Panc1 (cell line): Measurements from ENCODE around the gene SPINK13. TPM values are rescaled to one million over a fixed set of nuclear protein-coding genes. Genes with fewer than 3 reads are reported as not detected.

Experiments
- ATAC-seq: fragments of 200-7000 bp; cut with Tn5 transposase; 2 replicates; pipeline ENCODE4 v1.9.1; 2020; ENCODE audit warnings: mild to moderate bottlenecking, moderate library complexity
- BruUV-seq: library from RNA; stranded (reverse); fragments of 400-500 nt; replicated peaks from 2 replicates; lab custom pipeline; 2021; lab: Mats Ljungman, UMichigan
- CTCF ChIA-PET: fragments of 300-600 bp; sonication (Branson Sonifier 250); formaldehyde crosslinking; loops from one replicate; lab custom pipeline; 2022; ENCODE audit warnings: antibody characterized with exemption; lab: Charles Lee
- POLR2A ChIA-PET: fragments of 300-600 bp; sonication (Branson Sonifier 250); formaldehyde crosslinking; loops from one replicate; lab custom pipeline; 2022; ENCODE audit warnings: antibody characterized with exemption; lab: Charles Lee
- DNase-seq: peaks from one replicate; pipeline ENCODE4 v3.0.0-alpha.2; 2010; ENCODE audit warnings: low read depth, low spot score
- H3K27ac ChIP-seq: 2 replicates; pipeline ENCODE4 v1.5.1; 2011; ENCODE audit warnings: mild to moderate bottlenecking, low read length, inconsistent platforms
- H3K27me3 ChIP-seq: fragments of 200-500 bp; sonication (Bioruptor generic); 2 replicates; pipeline ENCODE4 v1.6.0; 2014; ENCODE audit warnings: low read length, inconsistent platforms; ENCODE audit not compliant: control insufficient read depth, insufficient read depth
- H3K36me3 ChIP-seq: fragments of 200-500 bp; sonication (Bioruptor generic); 2 replicates; pipeline ENCODE4 v1.5.1; 2014; ENCODE audit warnings: inconsistent platforms, mild to moderate bottlenecking, low read length, moderate library complexity; ENCODE audit not compliant: control insufficient read depth, insufficient read depth
- H3K4me1 ChIP-seq: 2 replicates; pipeline ENCODE4 v1.5.1; 2011; ENCODE audit warnings: inconsistent platforms, mild to moderate bottlenecking, low read length, moderate library complexity; ENCODE audit not compliant: control insufficient read depth, insufficient read depth
- H3K4me3 ChIP-seq, 2 experiments: 2 replicates each; pipeline ENCODE4 v1.5.1; 2011 to 2012; ENCODE audit warnings: low read depth in 2 of 2, low read length in 2 of 2, mild to moderate bottlenecking in 2 of 2, inconsistent platforms in 1 of 2, moderate library complexity in 1 of 2
- H3K9me3 ChIP-seq: fragments of 200-500 bp; sonication (Bioruptor generic); 2 replicates; pipeline ENCODE4 v1.5.1; 2014; ENCODE audit warnings: low read depth, mild to moderate bottlenecking, inconsistent platforms, low read length, moderate library complexity; ENCODE audit not compliant: control insufficient read depth, insufficient read depth
- CTCF ChIP-seq: fragments of 450-650 bp; IDR thresholded peaks from 2 replicates; pipeline ENCODE4 v1.5.1; 2017; ENCODE audit warnings: mild to moderate bottlenecking
- POLR2AphosphoS5 ChIP-seq: IDR thresholded peaks from 2 replicates; pipeline ENCODE4 v1.6.1; 2012; ENCODE audit warnings: mild to moderate bottlenecking, low read depth, low read length, moderate library complexity
- SIN3A ChIP-seq: IDR thresholded peaks from 2 replicates; pipeline ENCODE4 v1.6.1; 2012; ENCODE audit warnings: low read depth, mild to moderate bottlenecking, low read length, moderate library complexity, borderline replicate concordance; ENCODE audit not compliant: insufficient read depth
- TCF7L2 ChIP-seq: IDR thresholded peaks from 2 replicates; pipeline ENCODE4 v1.6.1; 2011; ENCODE audit warnings: mild to moderate bottlenecking, low read depth, low read length, inconsistent platforms
- in situ Hi-C: cut with HindIII; loops from 2 replicates; pipeline ENCODE4 v1.10.0; 2016; ENCODE audit warnings: low sequenced_read_pairs, low pct_unique_long_range_greater_than_20kb
- intact Hi-C: fragments of 100-400 bp; cut with micrococcal nuclease; formaldehyde crosslinking; loops from one replicate; pipeline ENCODE4 v1.10.0; 2022; ENCODE audit not compliant: unreplicated experiment
- total RNA-seq: library from RNA; stranded (reverse); gene quantifications from one replicate; pipeline ENCODE4 v1.2.1, GENCODE V29; 2021; ENCODE audit not compliant: unreplicated experiment
- TF ChIP-seq, protein P1 (sequence below), 2 experiments: IDR thresholded peaks; 2 replicates each; pipeline ENCODE4 v1.6.1; 2011 to 2012; ENCODE audit warnings: low read depth in 2 of 2, control low read depth in 1 of 2, low read length in 1 of 2, mild to moderate bottlenecking in 1 of 2, moderate library complexity in 1 of 2; ENCODE audit not compliant: insufficient read depth in 1 of 2

SPINK13 gene
- total RNA-seq, 1 experiment from 2014 or later, result not detected

- H3K36me3 ChIP-seq, result no peaks in the 10 kb centered on the region
- intact Hi-C loops, result no loop called here
- no peaks in the 10 kb centered on the region for H3K4me1 ChIP-seq
- no TSS peak for BruUV-seq
- DNase-seq (no peak), ATAC-seq (no peak)
- no peaks in the 10 kb centered on the region for H3K27me3 ChIP-seq
- no peak overlapping the region for H3K27ac ChIP-seq
- H3K9me3 ChIP-seq, result no peaks in the 10 kb centered on the region
- POLR2A ChIA-PET, result no interaction called here
- TF ChIP-seq CTCF, result no peak
- TF ChIP-seq SIN3A, result no peak
- TF ChIP-seq, protein P1, sequence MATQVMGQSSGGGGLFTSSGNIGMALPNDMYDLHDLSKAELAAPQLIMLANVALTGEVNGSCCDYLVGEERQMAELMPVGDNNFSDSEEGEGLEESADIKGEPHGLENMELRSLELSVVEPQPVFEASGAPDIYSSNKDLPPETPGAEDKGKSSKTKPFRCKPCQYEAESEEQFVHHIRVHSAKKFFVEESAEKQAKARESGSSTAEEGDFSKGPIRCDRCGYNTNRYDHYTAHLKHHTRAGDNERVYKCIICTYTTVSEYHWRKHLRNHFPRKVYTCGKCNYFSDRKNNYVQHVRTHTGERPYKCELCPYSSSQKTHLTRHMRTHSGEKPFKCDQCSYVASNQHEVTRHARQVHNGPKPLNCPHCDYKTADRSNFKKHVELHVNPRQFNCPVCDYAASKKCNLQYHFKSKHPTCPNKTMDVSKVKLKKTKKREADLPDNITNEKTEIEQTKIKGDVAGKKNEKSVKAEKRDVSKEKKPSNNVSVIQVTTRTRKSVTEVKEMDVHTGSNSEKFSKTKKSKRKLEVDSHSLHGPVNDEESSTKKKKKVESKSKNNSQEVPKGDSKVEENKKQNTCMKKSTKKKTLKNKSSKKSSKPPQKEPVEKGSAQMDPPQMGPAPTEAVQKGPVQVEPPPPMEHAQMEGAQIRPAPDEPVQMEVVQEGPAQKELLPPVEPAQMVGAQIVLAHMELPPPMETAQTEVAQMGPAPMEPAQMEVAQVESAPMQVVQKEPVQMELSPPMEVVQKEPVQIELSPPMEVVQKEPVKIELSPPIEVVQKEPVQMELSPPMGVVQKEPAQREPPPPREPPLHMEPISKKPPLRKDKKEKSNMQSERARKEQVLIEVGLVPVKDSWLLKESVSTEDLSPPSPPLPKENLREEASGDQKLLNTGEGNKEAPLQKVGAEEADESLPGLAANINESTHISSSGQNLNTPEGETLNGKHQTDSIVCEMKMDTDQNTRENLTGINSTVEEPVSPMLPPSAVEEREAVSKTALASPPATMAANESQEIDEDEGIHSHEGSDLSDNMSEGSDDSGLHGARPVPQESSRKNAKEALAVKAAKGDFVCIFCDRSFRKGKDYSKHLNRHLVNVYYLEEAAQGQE (IDR thresholded peaks at IDR 0.05; ENCODE audit: insufficient read depth in 1 of 2, low read depth in 2 of 2, low read length in 1 of 2), result no peak
- no peak for TF ChIP-seq POLR2AphosphoS5
- no peak for TF ChIP-seq TCF7L2
- no peak overlapping the region for H3K4me3 ChIP-seq
- CTCF ChIA-PET, result no interaction called here
- in situ Hi-C loops, result no loop called here
Observed at GRCh38 chr5:148306446-148306845, 37.9 kb downstream of the SPINK13 start.

- no peaks in the 10 kb centered on the region for H3K9me3 ChIP-seq
- H3K4me3 ChIP-seq, result no peak overlapping the region
- no peaks in the 10 kb centered on the region for H3K27me3 ChIP-seq
- ATAC-seq, result no peak
- no peak overlapping the region for H3K27ac ChIP-seq
- in situ Hi-C loops (no loop called here), intact Hi-C loops (no loop called here)
- no peaks in the 10 kb centered on the region for H3K4me1 ChIP-seq
- no peaks in the 10 kb centered on the region for H3K36me3 ChIP-seq
- no peak for TF ChIP-seq POLR2AphosphoS5
- TF ChIP-seq SIN3A, result no peak
- no peak for TF ChIP-seq CTCF
- TF ChIP-seq, protein P1 (IDR thresholded peaks at IDR 0.05; ENCODE audit: insufficient read depth in 1 of 2, low read depth in 2 of 2, low read length in 1 of 2), result no peak
- no peak for TF ChIP-seq TCF7L2
- ChIA-PET POLR2A (no interaction called here), CTCF (no interaction called here)
- no TSS peak for BruUV-seq
- DNase-seq, result no peak
Observed at GRCh38 chr5:148309019-148309418, 40.4 kb downstream of the SPINK13 start.
